ENCODE results near the gene TFB1M. TPM values are rescaled to one million over a fixed set of nuclear protein-coding genes. Genes with fewer than 3 reads are reported as not detected.

TFB1M gene
- total RNA-seq, 2 donors from 2014 or later: 10.7 to 14.1 TPM

DNA sequence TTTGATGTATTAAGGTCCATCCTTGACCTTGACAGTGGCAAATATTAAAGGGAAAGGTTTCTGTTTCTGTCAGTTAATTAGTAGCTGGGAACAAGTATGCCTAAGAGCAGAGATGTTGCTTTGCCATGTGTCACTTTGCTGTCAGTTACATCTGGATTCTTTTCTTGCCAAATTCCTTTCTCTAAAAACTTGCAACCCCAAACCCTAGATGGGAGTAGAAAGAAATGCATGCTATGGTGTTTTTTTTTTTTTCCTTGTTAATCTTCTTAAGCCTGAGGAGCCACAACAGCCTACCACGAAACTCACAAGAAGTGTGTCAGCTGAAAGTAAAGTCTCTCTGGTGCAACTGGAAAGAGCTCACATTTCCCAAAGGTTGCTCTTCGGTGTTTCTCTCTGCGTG lies 68.5 kb downstream of the TFB1M start:
- WGBS: 82% methylated on average over 3 of the region's 3 CpGs
- no peaks in the 10 kb centered on the region for H3K9me3 ChIP-seq
- H3K27ac ChIP-seq: no peak overlapping the region
- H3K36me3 ChIP-seq: no peaks in the 10 kb centered on the region
- TF ChIP-seq POLR2A (IDR thresholded peaks at IDR 0.05): no peak
- TF ChIP-seq, protein P1, sequence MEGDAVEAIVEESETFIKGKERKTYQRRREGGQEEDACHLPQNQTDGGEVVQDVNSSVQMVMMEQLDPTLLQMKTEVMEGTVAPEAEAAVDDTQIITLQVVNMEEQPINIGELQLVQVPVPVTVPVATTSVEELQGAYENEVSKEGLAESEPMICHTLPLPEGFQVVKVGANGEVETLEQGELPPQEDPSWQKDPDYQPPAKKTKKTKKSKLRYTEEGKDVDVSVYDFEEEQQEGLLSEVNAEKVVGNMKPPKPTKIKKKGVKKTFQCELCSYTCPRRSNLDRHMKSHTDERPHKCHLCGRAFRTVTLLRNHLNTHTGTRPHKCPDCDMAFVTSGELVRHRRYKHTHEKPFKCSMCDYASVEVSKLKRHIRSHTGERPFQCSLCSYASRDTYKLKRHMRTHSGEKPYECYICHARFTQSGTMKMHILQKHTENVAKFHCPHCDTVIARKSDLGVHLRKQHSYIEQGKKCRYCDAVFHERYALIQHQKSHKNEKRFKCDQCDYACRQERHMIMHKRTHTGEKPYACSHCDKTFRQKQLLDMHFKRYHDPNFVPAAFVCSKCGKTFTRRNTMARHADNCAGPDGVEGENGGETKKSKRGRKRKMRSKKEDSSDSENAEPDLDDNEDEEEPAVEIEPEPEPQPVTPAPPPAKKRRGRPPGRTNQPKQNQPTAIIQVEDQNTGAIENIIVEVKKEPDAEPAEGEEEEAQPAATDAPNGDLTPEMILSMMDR (IDR thresholded peaks at IDR 0.05): no peak
- no peak for TF ChIP-seq POLR2AphosphoS5 (IDR thresholded peaks at IDR 0.05)
- H3K4me3 ChIP-seq: no peak overlapping the region
- no peaks in the 10 kb centered on the region for H3K4me1 ChIP-seq (replicated peaks)
- DNase-seq (ENCODE audit: low spot score): no peak
- intact Hi-C loops (cut with DNase I): loop anchor here (5.0 to 10.0 kb wide), 2 partner anchors 319 to 381 kb away; no protein-coding TSS in a partner anchor
- H3K27me3 ChIP-seq (replicated peaks; ENCODE audit: insufficient read depth): no peaks in the 10 kb centered on the region

DNA sequence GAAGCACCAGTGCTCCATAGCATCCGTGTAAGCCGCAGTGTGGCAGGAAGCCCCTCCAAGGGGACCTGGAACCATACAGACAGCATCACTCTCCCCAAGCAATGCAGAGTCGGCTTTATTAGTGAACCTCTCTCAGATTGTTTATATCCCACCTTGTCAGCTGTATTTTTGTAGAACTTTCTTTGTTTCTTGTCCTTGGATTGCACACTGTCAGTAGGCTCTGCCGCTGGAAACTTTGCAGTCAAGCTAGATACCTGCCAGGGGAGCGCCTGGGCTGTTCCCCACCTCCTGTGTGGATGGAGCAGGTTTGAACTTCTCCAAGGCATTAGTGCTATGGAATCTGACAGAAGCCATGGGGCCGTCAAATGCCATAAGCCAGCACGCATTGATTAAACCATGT lies 69.1 kb downstream of the TFB1M start:
- intact Hi-C loops (cut with DNase I): loop anchor here (5.0 to 10.0 kb wide), 2 partner anchors 318 to 380 kb away; no protein-coding TSS in a partner anchor
- Histone ChIP-seq H3K4me1 (replicated peaks) (no peaks in the 10 kb centered on the region), H3K27ac (no peak overlapping the region), H3K9me3 (no peaks in the 10 kb centered on the region), H3K27me3 (replicated peaks; ENCODE audit: insufficient read depth) (no peaks in the 10 kb centered on the region), H3K4me3 (no peak overlapping the region), H3K36me3 (no peaks in the 10 kb centered on the region)
- TF ChIP-seq, protein P1 (IDR thresholded peaks at IDR 0.05): no peak
- TF ChIP-seq POLR2AphosphoS5 (IDR thresholded peaks at IDR 0.05) (no peak), POLR2A (IDR thresholded peaks at IDR 0.05) (no peak)
- 92% methylated on average over 7 of the region's 7 CpGs for WGBS
- no peak for DNase-seq (ENCODE audit: low spot score)

DNA sequence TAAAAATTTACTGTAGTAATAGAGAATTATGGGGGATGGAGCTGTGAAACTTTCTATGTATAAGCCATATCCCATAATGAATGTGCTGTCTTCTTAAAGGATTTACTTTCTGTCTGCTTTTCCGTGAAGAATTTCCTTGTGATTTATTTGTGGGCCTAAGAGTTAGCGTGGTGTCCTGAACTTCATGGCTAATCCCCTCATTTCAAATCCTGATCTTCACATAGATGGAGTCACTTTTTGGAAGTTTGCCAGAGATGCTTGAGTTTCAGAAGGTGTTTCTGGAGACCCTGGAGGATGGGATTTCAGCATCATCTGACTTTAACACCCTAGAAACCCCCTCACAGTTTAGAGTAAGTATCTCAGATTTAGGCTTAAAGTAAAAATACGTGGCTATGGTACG lies 69.8 kb downstream of the TFB1M start:
- Histone ChIP-seq H3K36me3 (no peaks in the 10 kb centered on the region), H3K9me3 (no peaks in the 10 kb centered on the region), H3K4me3 (no peak overlapping the region), H3K4me1 (replicated peaks) (no peaks in the 10 kb centered on the region), H3K27ac (no peak overlapping the region), H3K27me3 (replicated peaks; ENCODE audit: insufficient read depth) (no peaks in the 10 kb centered on the region)
- intact Hi-C loops (cut with DNase I): loop anchor here (10.0 kb wide), 1 partner anchor 380 kb away; no protein-coding TSS in a partner anchor
- TF ChIP-seq, protein P1 (IDR thresholded peaks at IDR 0.05): no peak
- TF ChIP-seq POLR2A (IDR thresholded peaks at IDR 0.05): no peak
- TF ChIP-seq POLR2AphosphoS5 (IDR thresholded peaks at IDR 0.05): no peak
- 85% methylated on average over 4 of the region's 4 CpGs for WGBS
- DNase-seq (ENCODE audit: low spot score): no peak

DNA sequence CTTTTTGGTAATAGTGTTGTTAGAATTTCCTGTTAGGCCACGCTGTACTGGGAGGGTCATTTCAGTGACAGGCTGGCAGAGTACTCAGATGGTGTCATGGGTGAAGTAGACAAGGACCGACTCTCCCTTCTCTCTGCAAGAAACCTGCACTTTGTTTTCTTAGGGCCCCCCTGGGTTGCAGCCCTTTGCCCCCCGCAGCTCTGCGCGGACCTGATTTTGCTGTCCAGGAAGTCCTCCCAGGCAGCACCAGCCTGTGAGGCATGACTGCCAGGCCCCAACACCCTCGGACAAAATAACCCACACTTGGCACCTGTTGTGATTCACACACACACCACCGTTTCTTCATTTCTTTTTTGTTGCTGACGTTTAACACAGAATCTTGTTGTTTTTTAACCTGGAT lies 72.3 kb downstream of the TFB1M start:
- Histone ChIP-seq H3K27me3 (replicated peaks; ENCODE audit: insufficient read depth) (no peaks in the 10 kb centered on the region), H3K9me3 (no peaks in the 10 kb centered on the region), H3K4me3 (no peak overlapping the region), H3K27ac (no peak overlapping the region), H3K4me1 (replicated peaks) (no peaks in the 10 kb centered on the region), H3K36me3 (no peaks in the 10 kb centered on the region)
- 75% methylated on average over 8 of the region's 8 CpGs for WGBS
- no peak for DNase-seq (ENCODE audit: low spot score)
- intact Hi-C loops (cut with DNase I): loop anchor here (10.0 kb wide), 1 partner anchor 377 kb away; no protein-coding TSS in a partner anchor
- TF ChIP-seq, protein P1 (IDR thresholded peaks at IDR 0.05): no peak
- TF ChIP-seq POLR2AphosphoS5 (IDR thresholded peaks at IDR 0.05) (no peak), POLR2A (IDR thresholded peaks at IDR 0.05) (no peak)

DNA sequence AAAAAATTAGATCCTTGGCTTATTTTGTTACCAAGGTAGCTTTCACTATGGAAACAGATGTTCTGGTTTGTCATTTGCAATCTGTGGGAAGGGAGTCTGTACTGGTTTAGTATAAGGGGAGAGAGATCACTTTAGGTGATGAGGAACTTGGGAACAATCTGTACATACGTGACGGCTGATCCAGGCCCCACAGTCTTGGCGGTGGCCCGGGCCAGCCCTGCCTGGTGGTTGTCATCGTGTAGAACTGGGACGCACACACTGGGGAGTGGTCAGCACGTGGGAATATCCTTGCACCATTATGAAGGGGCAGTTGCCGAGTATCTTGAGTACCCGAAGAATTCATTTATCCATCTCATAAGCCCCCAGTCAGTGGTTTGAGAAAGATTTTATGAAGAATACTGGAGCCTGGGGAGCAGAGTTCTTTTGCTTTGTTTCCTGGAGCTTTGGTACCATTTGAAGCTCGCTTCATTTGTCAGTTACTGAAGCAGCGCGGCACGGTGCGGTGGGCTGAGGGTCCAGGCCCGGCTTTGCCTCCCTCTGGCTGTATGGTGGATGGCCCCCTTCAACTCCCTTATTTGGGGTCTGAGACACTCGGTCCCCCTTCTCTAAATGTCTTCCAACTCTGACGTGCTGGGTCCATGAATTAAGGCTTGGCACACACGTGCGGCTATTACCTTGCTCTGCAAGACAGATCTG lies 73.2 kb downstream of the TFB1M start:
- no peak overlapping the region for H3K4me3 ChIP-seq
- no peaks in the 10 kb centered on the region for H3K9me3 ChIP-seq
- intact Hi-C loops (cut with DNase I): loop anchor here (10.0 kb wide), 1 partner anchor 376 kb away; no protein-coding TSS in a partner anchor
- H3K27me3 ChIP-seq (replicated peaks; ENCODE audit: insufficient read depth): no peaks in the 10 kb centered on the region
- no peak for DNase-seq (ENCODE audit: low spot score)
- no peak overlapping the region for H3K27ac ChIP-seq
- WGBS: 93% methylated on average over 19 of the region's 19 CpGs
- no peaks in the 10 kb centered on the region for H3K4me1 ChIP-seq (replicated peaks)
- no peaks in the 10 kb centered on the region for H3K36me3 ChIP-seq
- TF ChIP-seq POLR2AphosphoS5 (IDR thresholded peaks at IDR 0.05) (no peak), POLR2A (IDR thresholded peaks at IDR 0.05) (no peak)
- TF ChIP-seq, protein P1 (IDR thresholded peaks at IDR 0.05): no peak
